HG02610 (cell line): ENCODE measurements around the gene ZCCHC14.
"Not testable (repeated sequence)": the region's sequence is repeated elsewhere in the genome, so short reads cannot be mapped to it uniquely, and the experiment has no call there.

Source experiments
- ATAC-seq: cut with Tn5 transposase; IDR thresholded peaks from one replicate; pipeline ENCODE4 v1.9.1; 2021; ENCODE audit warnings: mild to moderate bottlenecking, moderate library complexity; ENCODE audit not compliant: unreplicated experiment

ZCCHC14 gene

DNA sequence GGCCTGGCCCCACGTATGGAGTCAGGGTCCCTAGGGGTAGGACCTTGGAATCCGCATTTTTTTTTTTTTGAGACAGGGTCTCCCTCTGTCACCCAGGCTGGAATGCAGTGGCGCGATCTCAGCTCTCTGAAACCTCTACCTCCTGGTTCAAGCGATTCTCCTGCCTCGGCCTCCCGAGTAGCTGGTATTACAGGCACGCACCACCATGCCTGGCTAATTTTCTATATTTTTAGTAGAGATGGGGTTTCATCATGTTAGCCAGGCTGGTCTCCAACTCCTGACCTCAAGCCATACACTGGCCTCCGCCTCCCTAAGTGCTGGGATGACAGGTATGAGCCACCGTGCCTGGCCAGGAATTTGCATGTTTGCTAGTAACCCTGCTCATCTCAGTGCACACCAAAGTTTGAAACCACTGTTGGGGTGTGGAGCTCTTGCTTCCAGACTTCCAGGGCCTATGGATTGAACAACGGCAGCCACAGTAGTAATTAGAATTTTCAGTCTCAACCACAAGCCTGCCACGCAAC lies 5.0 kb upstream of the ZCCHC14 start:
- not testable (repeated sequence) for ATAC-seq

DNA sequence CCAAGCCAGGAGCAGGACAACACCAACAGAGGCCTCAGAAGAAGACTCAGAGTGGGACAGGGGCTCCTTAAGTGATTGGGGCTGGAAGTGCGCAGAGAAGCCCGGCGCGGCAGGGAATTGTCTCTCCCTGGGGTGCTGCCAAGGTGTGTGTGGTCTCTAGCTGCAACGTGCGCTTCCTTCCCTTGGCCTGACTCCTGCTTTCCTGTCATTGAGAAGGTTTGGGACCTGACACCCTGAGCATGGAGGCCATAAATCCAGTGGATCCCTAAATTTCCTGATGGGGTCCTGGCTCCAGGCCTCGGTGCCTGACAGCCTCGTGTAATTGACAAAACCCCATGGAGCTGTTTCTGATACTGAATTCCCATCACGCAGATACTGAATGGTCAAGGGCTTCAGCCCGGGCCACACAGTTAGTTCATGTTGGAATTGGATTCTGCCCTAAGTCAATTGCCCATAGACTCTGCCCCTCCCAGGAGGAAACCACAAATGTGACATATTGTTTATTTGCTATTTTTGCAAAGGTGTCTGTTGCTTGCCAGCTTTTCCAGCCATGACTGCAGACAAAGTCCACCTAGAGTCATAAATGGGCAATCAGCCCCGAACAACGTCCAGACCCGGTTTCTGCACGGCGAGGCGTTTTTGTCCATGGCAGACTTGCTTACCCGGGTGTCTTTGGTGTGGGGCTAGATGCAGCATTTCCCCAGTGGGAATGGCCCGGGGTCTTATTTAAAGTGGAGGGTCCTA lies 4.4 kb upstream of the ZCCHC14 start:
- not testable (repeated sequence) for ATAC-seq

DNA sequence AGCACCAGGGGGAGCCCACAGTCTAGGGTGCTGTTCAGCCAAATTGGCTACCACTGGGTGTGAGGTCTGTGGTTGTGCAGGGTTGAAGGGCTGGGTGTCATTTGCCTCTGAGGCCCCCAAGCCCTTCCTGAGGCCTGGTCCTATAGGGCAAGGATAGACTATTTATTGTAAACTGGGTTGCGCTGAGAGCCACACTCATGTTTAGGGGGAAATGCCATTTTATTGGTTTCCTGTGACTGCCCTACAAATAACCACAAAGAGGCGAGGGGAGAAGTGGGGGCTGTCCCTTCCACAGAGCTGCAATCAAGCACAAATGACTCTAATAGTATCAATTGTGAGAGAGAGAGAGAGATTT lies 3.6 kb upstream of the ZCCHC14 start:
- ATAC-seq, result no peak

DNA sequence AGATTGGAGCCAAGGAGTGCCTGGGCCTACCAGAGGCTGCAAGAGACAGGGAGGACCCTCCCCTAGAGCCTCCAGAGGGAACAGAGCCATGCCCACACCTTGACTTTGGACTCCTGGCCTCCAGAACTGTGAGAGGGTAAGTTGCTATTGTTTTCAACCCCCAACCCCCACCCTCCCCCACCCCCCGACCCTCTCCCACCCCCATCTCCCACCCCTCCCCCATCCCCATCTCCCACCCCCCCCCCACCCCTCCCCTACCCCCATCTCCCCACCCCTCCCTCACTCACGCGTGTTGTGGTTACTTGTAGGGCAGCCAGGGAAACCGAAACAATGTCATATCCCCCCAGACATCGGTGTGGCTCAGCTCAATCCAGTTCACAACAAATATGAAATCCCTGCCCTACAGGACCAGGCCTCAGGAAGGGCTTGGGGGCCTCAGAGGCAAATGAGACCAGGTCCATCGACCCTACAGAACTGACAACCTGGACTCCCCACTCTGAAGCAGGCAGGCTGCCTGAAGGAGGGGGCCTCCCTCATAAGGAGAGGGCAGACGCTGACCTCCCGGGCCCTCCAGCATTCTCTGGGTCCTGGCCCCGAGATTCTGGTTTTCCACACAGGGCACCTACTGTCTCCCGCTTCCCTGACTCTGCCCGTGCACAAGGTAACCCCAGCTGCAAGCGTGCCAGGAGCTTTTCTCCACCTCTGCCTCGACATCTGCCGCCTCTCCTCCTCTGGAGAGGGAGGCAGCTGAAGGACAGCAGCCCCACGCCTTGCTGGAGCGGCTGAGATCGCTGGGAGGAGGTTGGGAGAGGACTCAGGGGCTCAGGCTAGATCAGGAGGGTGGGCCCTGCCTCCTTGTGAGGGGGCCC lies 3.0 kb upstream of the ZCCHC14 start:
- no peak for ATAC-seq

DNA sequence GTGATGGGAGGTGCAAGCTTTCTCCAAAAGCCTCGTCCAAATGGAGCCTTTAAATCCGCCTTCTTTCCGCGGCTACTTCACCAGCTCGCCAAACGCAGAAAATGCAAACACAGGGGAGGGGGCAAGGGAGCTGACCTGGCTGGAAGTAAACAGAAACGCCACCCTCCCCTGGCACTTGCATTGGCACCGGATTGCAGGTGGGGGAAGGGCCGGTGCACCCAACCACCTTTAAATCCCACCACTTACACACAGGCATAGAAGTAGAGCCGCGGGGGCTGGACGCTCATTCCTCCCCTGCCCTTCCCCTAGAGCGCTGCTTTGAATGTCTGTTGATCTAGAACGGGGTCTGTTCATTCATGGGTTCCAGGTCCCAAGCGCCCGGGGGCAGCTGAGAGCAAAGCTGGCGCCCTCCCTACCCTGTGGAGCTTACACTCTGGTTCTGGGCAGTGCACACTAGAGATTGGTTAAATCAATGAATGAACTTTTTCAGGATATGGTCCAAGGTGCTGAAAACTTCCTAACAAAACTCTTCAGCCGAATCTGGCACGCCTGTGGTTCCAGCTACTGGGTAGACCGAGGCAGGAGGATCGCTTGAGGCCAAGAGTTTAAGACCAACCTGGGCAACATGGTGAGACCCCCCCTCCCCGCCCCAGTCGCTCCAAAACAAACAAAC lies 920 bp upstream of the ZCCHC14 start:
- ATAC-seq, result no peak

DNA sequence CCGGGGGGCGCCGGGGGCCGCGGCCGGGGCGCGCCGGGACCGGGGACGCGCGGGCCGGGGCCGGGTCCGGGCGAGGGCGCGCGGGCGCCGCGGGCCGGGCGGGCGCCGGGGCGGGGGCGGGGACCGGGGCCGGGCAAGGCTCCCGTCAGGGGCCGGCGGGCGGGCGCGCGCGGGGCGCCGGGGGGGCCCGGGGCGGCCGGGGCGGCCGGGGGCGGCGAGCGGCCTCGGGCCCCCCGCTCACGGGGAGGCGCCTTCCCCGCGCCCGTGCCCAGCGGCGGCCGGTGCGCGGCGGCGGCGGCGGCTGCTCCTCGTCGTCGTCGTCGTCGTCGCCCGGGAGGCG lies 563 bp downstream of the ZCCHC14 start:
- ATAC-seq, result no peak

DNA sequence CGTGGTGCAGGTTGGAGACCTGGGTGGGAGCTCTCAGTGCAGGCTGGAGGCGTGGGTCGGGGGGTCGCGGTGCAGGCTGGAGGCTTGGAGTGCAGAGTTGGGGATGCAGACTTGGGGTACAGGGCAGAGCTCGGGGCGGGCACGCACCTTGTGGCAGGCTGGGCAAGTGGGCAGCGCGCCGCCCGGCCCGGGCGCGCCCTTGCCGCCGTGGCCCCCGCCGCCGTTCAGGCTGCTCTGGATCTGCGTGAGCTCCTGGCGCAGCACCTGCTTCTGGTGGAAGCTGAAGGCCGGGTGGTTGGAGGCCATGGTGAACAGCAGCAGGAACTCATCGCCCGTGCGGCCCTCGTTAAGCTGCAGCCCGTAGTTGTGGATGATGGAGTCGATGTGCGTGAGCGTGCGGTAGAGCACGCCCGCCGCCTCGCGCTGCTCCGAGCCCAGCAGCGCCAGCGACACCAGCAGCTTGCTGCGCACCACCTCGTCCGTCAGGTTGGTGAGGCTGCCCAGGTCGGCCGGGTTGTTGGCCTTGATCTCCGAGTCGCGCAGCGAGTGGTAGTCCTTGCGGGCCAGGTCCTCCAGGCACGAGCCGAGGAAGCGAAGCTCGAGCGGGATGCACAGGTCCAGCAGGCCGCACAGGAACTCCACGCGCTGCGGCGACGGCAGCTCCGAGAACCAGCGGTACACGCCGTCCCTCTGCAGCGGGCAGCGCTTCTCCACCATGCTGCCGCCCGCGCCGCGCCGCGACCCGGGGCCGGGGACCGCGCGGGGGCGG lies 1.1 kb downstream of the ZCCHC14 start:
- no peak for ATAC-seq

DNA sequence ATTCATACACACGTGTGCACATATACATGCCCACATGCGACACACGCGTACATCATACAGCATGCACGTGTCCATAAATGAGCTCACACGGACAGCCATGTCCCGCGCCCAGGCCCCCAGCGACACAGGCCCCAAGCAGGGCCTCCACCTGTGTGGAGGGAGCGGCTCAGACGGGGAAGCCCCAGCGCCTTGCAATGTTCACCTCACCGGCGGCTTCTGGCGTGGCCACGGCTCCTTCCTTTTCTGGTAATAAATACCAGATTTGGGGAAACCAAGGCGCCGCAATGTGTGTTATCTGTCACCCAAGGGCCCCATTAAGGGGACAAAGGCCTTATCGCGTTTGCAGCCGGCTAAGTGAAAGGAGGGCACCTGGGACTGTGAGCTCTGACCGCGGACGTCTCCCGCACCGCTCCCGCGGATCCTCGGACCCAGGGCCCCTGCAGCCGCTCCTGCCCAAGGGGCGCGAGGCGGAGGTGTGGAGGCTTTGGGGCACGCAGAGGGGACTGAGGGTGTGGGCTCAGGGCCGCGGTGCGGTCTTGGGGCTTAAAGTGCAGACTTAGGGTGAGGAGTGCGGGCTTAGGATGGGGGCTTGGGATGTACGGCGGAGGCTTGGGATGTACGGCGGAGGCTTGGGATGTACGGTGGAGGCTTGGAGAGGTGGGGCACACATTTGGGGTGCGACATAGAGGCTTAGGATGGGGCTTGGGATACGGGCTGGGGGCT lies 1.9 kb downstream of the ZCCHC14 start:
- ATAC-seq, result not testable (repeated sequence)

DNA sequence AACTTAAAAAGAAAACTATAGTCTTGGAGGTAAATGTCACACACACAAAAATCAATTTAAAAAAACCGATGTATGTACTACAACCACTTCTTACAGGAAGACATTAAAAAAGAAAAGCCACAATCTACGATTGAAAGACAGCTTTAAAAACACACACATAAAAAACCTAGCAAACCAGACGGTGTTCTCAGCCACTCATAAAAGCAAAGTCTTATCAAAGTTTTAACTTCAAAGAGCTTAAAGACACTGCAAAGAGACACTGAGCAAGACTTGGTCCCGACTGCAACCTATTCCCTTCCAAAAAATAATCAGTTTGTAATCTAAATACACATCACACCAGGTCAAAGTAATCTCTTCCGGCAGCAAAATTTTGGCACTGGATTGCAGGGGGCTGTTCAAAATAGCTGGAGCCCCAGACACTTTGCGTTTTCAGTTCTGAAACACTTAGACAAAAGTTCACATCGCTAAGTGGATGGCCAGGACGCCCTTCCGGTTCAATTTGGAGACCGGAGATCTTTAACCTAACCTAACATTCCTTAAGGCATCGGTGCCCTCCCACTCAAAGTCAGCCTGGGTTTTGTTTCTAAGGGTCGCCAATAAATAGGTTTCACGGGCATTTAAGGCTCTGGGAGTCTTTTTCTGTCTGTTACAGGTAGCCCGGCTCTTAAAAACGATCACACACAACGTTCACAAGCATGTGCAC lies 2.6 kb downstream of the ZCCHC14 start:
- ATAC-seq, result no peak

DNA sequence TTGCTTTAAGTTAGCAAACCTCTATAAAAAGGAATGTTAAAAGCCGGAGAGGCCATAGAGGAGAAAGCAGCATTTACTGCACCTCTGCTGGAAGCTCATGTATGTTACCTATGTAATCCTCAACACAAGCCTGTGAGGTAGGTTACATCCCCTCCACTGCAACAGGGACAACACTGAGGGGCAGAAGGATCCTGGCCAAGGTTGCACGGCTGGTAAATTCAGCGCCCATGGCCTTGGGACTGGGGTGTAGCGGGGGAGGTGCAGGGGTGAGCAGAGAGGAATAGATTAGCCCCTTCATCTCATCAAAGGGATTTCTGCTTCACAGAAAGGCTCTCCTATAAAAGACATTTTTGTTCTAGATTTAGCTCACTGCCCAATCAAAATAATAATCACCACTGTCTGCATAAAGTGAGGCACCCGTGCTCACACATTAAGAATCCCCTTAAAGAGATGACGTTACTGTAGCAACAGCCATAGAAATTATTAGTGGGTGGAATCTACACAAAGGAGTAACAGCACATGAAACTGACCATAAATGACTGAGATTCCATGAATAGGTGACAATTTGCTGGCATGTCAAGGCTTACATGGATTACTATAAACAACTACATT lies 3.3 kb downstream of the ZCCHC14 start:
- ATAC-seq, result no peak

DNA sequence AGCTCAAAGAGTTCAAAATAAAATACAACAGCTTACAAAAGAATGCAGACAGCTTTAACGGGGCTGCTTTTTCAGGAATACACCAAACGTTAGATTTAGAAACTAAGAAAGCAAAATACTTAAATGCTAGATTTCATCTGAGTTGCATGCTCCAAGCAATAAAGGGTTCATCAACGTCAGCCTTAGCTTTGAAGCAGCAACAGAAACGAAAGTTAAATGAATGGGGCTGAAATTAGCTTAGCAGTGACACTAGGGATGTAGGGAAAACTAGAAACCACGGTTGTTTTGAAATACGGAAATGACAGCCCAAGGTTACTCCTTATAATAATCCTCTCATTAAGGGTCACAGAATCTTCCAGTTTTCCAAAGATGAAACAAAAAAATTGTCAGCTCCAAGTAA lies 3.9 kb downstream of the ZCCHC14 start:
- ATAC-seq, result not testable (repeated sequence)

DNA sequence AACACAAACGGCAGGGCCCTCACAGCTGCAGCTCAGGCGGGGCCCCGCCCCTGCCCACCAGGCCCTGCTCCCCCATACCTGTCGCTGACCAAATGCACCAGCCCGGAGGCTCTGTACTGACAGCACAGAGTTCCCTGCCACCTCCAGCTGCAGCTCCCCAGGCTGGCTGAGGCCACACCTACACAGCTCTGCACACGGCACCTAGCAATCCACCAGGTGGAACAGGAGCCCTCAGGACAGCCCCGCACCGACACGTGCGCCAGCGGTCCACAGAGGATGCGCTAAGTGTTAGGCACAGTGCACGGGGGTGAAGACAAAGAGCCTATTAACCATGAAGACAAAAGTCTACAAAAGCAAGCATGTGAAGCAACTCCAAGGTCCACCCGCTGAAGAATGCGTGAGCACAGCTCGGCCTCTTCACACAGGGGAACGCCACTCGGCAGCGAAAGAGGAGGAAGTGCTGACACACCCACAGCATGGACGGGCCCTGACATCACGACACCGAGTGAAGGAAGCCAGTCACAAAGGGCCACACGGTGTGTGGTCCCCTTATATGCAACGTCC lies 5.4 kb downstream of the ZCCHC14 start:
- no peak for ATAC-seq

DNA sequence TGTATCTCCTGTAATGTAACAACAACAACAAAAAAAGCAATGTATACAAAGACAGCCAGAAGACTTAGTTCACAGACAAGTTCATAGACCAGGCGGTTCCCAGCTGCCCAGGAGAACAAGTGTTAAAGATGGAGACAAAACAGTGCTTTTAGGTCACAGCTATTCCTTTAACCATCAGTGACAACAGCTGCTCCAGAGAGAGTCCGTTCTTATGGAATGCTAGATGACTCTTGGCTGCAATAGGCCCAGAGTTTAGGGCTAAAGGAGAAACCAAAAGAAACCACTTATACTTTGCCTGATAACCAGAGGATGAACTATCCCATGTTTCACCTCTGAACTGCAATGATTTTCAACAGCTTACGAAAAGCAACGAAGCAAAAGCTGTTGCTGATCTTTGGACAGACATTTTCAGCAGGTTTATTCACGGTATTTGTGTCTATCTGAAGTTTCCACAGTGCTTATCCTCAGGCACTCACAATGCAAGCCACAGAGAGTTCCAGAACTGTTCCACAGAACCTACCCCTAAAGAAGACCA lies 6.0 kb downstream of the ZCCHC14 start:
- no peak for ATAC-seq

DNA sequence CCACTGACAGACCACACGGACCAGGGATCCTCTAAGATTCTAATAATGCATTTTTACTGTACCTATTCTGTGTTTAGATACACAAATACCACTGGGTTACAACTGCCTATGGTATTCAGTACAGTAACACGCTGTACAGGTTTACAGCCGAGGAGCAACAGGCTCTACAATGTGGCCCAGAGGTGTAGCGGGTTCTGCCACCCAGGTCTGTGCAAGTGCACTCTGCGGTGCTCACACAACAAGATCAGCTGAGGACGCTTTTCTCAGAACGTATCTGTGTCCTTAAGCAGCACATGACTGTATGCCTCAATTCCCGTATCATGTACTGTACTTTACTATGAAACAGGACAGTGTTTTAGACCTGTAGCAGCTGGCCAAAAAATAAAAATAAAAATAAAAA lies 6.5 kb downstream of the ZCCHC14 start:
- ATAC-seq, result no peak

DNA sequence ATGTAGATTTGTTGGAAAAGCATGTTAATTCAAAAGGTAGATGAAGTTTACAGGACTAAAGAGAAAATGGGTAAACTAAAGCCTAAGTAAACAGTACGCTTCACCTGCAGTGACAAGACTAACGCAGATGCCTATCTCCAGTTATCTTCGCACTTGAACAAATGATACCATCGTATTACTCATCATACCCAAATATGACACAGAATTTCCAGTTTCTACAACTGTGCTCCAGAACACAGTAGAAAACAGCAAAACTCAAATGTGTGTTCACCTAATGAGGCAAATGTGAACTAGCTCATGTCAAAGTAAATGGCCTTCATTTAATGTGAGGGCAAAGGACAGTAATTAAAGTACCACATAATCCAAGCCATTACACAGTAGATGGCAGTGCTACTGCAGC lies 7.0 kb downstream of the ZCCHC14 start:
- not testable (repeated sequence) for ATAC-seq

DNA sequence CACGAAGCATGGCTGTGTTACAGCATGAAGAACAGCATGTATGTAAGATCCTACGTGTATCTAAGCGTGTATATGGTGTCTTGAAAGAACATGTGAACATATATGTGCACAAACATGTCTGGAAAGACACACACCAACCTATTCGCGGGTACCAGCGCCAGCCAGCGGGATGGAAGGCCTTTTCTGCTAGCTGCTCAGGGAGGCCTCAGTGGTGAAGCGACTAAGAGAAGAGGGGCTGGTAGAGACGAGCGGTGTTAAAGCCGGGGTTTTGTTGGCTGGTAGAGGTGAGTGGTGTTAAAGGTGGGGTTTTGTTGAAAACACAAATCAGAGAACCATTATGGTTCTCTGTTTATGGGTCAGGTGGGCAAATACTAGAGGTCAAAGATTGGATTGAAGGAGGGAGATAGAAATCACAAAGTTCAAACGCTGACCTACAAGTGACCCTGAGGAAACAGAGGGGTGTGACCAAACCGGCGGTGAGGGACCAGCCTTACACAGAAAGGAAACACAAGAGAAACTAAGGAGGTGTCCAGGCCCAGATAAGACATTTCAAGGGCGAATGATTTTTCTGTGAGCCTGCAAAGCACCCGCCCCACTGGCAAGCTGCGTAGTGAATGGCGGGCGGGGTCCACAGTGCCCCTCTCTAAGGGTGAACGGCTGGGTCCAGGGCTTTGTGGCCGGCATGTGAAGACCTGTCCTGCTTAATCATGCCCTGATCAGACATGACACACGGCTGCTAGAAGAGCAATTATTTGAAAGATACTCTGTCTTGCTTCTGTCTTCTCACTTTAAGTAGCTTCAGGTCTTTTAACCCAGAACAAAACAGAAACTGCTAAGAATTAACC lies 8.1 kb downstream of the ZCCHC14 start:
- no peak for ATAC-seq

DNA sequence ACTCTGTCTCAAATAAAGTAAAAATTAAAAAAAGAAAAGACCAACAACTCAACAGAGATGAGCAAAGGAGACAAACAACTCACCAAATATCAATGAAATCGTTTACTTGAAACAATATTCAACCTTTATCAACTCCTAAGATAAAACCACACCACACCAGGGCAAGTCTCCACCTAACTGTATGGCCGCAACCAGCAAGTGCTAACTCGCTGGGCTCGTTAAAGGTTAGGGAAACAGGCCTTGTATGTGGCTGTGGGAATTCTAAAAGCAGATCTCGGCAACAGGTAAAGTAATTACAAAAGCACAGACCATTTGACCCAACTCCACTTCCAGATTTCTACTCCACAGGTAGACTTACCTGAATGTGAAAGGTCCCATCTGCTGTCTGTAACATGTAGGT lies 9.3 kb downstream of the ZCCHC14 start:
- ATAC-seq, result no peak

DNA sequence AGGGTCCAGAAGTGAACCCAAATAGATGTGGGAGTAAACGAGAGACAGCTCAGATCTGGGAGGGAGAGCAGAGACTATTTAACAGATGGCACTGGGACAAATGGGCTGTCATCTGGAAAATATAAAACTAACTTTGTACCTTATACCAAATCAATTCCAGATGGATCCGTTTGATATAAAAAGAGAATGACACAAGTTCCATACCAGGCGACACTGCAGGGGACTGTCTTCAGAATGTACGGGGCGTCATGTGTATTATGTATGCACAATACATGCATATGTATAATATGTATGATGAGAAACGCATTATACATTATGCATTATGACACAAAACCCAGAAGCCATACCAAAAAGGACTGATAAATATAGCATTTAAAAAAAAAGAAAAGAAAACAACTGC lies 10.2 kb downstream of the ZCCHC14 start:
- not testable (repeated sequence) for ATAC-seq
